HG03521 (cell line): ENCODE data around the gene MAGI2.
"Not testable (repeated sequence)": the region's sequence is repeated elsewhere in the genome, so short reads cannot be mapped to it uniquely, and the experiment has no call there.

ENCODE experiments used
- ATAC-seq: cut with Tn5 transposase; IDR thresholded peaks from one replicate; pipeline ENCODE4 v1.9.1; 2021; ENCODE audit warnings: mild to moderate bottlenecking, moderate library complexity; ENCODE audit not compliant: unreplicated experiment

The MAGI2 gene

GRCh38 chr7:78587443-78588044, 865.9 kb downstream of the MAGI2 start:
- ATAC-seq: no peak

GRCh38 chr7:78585980-78586379, 867.5 kb downstream of the MAGI2 start:
- no peak for ATAC-seq

GRCh38 chr7:78578686-78579085, 874.8 kb downstream of the MAGI2 start:
- ATAC-seq: no peak

- not testable (repeated sequence) for ATAC-seq
Observed at GRCh38 chr7:78577174-78577952, 876.1 kb downstream of the MAGI2 start.

- ATAC-seq: no peak
Observed at GRCh38 chr7:78576236-78576635, 877.2 kb downstream of the MAGI2 start.

- ATAC-seq: no peak
Observed at GRCh38 chr7:78571292-78571691, 882.2 kb downstream of the MAGI2 start.

GRCh38 chr7:78568690-78569089, 884.8 kb downstream of the MAGI2 start:
- no peak for ATAC-seq

- no peak for ATAC-seq
Observed at GRCh38 chr7:78567836-78568235, 885.6 kb downstream of the MAGI2 start.

- no peak for ATAC-seq
Observed at GRCh38 chr7:78565784-78566183, 887.7 kb downstream of the MAGI2 start.

GRCh38 chr7:78563191-78563590, 890.3 kb downstream of the MAGI2 start:
- ATAC-seq: no peak

- no peak for ATAC-seq
Observed at GRCh38 chr7:78562191-78562590, 891.3 kb downstream of the MAGI2 start.

GRCh38 chr7:78558566-78558965, 894.9 kb downstream of the MAGI2 start:
- no peak for ATAC-seq

GRCh38 chr7:78543976-78544375, 909.5 kb downstream of the MAGI2 start:
- no peak for ATAC-seq

GRCh38 chr7:78542981-78543380, 910.5 kb downstream of the MAGI2 start:
- ATAC-seq: no peak

GRCh38 chr7:78542541-78542940, 910.9 kb downstream of the MAGI2 start:
- no peak for ATAC-seq

GRCh38 chr7:78539825-78540224, 913.6 kb downstream of the MAGI2 start:
- ATAC-seq: no peak

GRCh38 chr7:78535655-78536054, 917.8 kb downstream of the MAGI2 start:
- ATAC-seq: no peak

- no peak for ATAC-seq
Observed at GRCh38 chr7:78530351-78530750, 923.1 kb downstream of the MAGI2 start.

- ATAC-seq: no peak
Observed at GRCh38 chr7:78529392-78529791, 924.1 kb downstream of the MAGI2 start.

GRCh38 chr7:78528964-78529363, 924.5 kb downstream of the MAGI2 start:
- ATAC-seq: no peak

- ATAC-seq: no peak
Observed at GRCh38 chr7:78523930-78524329, 929.5 kb downstream of the MAGI2 start.

GRCh38 chr7:78521961-78522360, 931.5 kb downstream of the MAGI2 start:
- no peak for ATAC-seq

- ATAC-seq: no peak
Observed at GRCh38 chr7:78516450-78516849, 937.0 kb downstream of the MAGI2 start.
